DLD1 (cell line): ENCODE data around the gene TUBGCP6.

Source experiments
- in situ Hi-C: cut with HindIII; loops from 2 replicates; pipeline ENCODE4 v1.10.0; 2017; ENCODE audit warnings: low sequenced_read_pairs

The TUBGCP6 gene

DNA sequence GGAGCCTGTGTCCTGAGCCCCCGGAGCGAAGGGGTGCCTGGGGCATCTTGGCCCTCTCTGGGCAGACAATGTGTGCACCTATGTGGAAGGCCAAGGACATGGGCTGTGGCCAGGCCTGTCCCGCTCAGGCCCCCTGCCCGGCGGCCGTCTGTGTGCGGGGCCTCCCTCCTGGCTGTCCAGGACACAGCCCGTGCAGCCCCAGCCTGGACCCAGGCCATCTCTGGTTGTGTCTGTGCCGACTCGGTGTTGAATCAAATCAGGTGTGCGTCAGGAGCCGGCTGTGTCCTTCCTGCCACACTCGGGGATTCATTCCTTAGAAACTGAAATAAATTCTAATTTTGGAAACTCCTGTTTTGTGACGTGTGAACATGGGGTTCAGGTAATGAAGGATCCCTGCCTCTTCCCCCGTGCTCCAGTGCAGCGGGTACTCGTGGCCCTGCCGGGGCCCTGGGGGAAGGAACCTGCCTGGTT, 45.5 kb downstream of the TUBGCP6 start:
- in situ Hi-C loops = no loop called here

DNA sequence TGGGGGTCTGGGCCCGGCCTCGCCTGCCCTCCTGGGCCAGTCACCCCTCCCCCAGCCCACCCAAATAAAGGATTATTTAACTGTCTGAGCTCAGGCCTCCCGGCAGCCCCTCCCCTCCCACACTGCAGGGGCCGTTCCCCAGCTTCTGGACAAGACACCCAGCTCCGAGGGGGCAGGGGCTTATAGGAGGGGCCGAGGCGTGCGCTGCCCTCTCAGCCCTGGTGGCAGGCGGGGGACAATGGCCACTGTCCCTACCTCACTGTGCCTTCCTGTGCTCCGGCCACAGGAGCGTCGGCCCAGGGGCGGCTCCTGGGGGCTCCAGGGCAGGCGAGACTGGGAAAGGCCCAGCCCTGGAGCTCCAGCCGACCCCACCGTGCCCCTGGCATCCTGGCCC, 46.2 kb downstream of the TUBGCP6 start:
- in situ Hi-C loops = no loop called here

- in situ Hi-C loops = no loop called here
Observed at GRCh38 chr22:50197856-50198623, 46.8 kb downstream of the TUBGCP6 start.

DNA sequence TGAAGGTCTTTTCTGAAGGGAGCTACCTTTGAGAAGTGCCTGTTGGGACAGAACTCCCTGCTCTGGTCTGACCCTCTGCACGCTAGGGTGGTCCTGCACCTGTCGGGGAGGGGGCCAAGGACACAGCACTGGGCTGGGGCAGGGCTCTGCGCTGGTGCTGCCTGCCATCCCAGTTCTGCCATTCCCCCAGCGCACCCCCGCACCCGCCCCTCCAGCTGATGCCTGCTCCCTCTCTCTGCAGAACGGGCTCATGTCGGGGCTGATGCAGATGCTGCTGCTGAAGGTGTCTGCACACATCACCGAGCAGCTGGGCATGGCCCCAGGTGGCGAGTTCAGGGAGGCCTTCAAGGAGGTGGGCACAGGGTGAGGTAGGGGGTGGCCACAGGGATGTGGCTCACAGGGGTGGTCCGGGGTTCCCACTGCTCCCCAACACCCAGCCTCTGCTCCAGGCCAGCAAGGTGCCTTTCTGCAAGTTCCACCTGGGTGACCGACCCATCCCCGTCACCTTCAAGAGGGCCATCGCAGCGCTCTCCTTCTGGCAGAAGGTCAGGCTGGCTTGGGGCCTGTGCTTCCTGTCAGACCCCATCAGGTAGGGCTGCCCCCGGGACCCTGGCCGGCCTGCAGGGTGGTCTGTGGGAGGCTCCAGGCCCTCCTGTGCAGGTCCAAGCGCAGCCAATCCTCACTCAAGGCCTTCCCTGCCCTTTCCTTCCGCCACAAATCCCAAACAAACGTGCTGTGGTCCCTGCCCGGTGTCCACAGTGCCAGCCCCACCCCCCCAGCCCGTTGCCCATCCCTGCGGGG, 47.6 kb downstream of the TUBGCP6 start:
- in situ Hi-C loops = no loop called here

GRCh38 chr22:50196256-50196655, 48.6 kb downstream of the TUBGCP6 start:
- in situ Hi-C loops = no loop called here

DNA sequence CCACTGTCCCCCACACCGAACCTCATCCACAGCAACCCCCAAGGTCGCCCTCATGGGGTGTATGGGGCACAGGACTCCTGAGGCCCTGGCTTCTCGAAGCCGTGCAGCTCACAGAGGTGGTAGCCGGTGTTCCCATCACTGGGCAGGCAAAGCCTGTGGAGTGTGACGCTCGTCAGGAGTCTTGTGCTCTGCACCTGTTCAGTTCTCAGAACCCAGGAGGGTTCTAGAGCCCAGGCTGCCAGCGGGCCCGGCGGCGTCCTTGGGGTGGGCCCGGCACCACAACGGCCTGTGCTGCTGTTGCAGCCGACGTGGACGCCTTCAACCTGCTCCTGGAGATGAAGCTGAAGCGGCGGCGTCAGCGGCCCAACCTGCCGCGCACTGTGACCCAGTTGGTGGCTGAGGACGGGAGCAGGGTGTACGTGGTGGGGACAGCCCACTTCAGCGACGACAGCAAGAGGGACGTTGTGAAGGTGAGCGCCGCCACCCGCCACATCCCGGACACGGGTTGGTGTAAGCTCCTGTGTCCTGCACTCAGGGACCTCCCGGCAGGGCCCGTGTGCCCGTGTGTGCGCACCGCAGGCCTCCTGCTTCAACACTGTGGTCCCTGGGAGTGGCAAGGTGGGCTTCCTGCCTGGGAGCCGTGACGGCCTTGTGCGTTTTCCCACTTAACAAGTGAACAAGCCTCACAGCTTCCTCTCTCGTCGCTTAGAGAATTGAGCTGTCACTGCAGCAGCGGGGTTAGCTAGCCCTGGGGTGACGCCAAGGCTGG, 50.6 kb downstream of the TUBGCP6 start:
- in situ Hi-C loops = no loop called here

DNA sequence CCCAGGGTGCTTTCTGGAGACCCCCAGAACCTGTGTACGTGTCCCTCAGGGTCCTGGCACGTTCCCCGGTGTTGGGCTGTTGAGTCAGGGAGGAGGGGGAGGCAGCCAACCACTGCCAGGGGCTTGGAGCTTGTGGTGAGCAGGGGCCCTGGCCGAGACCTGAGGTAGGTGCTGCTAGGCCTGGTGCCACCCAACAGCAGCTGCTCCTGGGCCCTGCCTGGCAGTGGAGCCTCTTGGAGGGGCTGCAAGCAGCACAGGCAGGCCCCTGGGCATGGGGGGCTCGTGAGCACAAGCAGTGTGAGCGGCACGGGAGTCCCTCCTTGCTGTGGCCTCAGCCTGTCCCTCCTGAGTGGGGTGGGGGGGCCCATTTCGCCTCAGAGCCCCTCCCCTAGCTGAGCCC, 51.2 kb downstream of the TUBGCP6 start:
- in situ Hi-C loops = no loop called here

GRCh38 chr22:50192436-50193204, 52.2 kb downstream of the TUBGCP6 start:
- in situ Hi-C loops = no loop called here

DNA sequence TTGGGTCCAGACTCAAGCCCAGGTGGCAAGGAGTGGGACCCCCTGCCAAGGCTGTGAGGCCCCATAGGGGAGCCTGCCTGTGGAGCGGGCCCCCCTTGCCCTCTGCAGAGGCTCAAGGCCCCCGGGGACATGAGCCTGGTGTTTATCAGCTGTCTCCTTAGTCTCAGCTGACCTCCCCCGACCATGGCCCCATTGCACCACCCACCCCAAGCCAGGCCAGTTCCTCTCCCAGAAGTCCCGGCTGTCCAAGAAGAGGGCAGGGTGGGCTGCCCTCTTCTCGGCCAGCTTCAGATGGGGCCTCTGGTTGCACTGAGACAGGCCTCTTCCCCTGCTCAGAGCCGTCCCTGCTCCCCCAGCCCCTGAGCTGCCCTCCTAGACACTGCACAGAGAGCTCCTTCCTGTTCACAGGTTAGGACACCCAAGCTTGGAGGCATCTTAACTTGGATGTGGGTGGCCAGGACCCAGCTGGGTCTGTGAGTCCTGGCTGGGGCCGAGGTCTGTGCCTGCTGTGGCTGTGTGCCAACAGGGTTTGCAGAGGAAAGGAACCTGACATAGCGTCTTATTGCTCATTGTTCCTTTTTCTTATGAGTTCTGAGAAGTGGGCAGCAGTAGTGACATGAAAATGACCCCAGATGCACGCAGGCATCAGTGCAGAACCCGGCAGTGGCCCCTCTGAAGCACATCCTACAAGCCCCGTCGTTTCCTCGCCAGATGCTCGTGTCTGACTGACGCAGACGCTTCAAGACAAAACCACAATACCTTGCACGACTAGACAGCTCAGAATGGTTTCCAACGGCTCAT, 53.7 kb downstream of the TUBGCP6 start:
- in situ Hi-C loops = no loop called here

GRCh38 chr22:50190182-50190940, 54.5 kb downstream of the TUBGCP6 start:
- in situ Hi-C loops = no loop called here

GRCh38 chr22:50189849-50190181, 55.0 kb downstream of the TUBGCP6 start:
- in situ Hi-C loops = no loop called here

- in situ Hi-C loops = no loop called here
Observed at GRCh38 chr22:50189184-50189848, 55.5 kb downstream of the TUBGCP6 start.

- in situ Hi-C loops = no loop called here
Observed at GRCh38 chr22:50188356-50188755, 56.5 kb downstream of the TUBGCP6 start.

- in situ Hi-C loops = no loop called here
Observed at GRCh38 chr22:50186761-50187523, 57.9 kb downstream of the TUBGCP6 start.

DNA sequence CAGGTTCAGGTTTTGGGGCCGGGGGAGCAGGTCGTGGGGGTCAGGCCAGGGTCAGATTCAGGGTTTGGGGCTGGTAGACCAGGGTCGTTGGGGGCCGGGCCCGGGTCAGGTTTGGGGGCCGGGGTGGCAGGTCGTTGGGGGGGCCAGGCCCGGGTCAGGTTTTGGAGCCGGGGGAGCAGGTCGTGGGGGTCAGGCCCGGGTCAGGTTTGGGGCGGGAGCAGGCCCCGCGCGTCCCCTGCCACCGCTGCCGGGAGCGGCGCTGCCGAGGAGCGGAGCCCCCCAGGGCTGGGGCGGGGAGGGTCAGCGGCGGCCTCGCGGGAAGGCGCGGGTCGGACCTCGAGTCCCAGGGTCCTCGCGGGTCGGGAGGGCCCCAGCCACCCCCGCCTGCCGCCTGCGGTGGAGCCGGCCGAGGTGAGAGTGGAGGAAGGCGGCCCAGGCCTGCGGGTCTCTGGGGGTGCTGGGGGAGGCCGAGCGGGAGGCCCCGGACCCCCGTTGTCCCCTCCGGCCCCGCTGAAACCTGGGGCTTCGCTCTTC, 58.6 kb downstream of the TUBGCP6 start:
- in situ Hi-C loops = no loop called here

DNA sequence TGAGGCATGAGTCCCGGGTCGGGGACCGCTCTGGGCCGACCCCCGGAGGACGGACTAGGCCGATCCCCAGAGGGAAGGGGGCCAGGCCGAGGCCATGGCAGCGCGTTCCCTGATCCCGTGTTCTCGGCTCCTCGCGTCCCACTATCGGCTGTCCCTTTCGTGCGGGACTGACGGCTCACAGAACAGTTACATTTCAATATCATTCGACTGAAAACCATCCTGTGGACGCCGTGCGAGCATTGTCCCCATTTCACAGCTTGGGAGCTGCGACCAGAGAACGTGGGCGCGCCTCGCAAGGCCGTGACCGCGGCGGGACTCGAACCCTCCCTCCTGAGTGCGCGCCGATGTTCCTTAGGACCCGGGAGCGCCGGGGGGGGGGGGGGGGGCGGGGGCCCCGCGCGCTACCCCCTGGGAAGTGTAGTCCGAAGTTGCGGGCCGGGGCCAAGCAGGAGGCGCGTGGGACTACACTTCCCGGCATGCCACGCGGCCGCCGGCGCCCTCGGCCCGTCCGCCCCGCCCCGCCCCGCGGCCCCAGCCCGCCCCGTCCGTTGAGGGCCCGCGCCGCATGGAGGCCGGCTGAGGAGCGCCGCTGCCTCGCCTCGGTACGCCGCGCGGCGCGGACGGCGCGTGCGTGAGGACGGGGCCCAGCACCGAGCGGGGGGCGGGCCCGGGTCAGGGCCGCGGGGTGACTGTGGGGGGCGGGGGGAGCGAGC, 59.3 kb downstream of the TUBGCP6 start, which contains the start of gene TRABD:
Gene TRABD (plus strand): TSS at position 539 of the 713 bp plus-strand sequence. CDS start 7,148 bp downstream, outside the sequence.
- in situ Hi-C loops = no loop called here

GRCh38 chr22:50184902-50185374, 59.9 kb downstream of the TUBGCP6 start:
- in situ Hi-C loops = no loop called here
